SH-SY5Y (cell line): ENCODE measurements around the gene CENPS.

Source experiments
- GATA2 ChIP-seq: IDR thresholded peaks from 2 replicates; pipeline ENCODE4 v1.6.1; 2011; ENCODE audit warnings: mild to moderate bottlenecking, low read depth, low read length
- GATA3 ChIP-seq: IDR thresholded peaks from 2 replicates; pipeline ENCODE4 v1.6.1; 2011; ENCODE audit warnings: low read depth, mild to moderate bottlenecking, low read length, moderate library complexity

CENPS gene

GRCh38 chr1:10400013-10400412 lies 30.2 kb upstream of the CENPS start:
- TF ChIP-seq GATA3 (no peak), GATA2 (no peak)

- TF ChIP-seq GATA3 (no peak), GATA2 (no peak)
These were observed 29.0 kb upstream of the CENPS start for GRCh38 chr1:10401281-10401680.

- TF ChIP-seq GATA3 (no peak), GATA2 (no peak)
These were observed 27.4 kb upstream of the CENPS start for GRCh38 chr1:10402729-10403274.

- TF ChIP-seq GATA2 (no peak), GATA3 (no peak)
These were observed 23.0 kb upstream of the CENPS start for GRCh38 chr1:10407201-10407600.

GRCh38 chr1:10415211-10415930 lies 14.9 kb upstream of the CENPS start:
- TF ChIP-seq GATA3 (no peak), GATA2 (no peak)

- TF ChIP-seq GATA3 (no peak), GATA2 (no peak)
These were observed 10.9 kb upstream of the CENPS start for GRCh38 chr1:10419351-10419750.

GRCh38 chr1:10421637-10422036 lies 8.6 kb upstream of the CENPS start:
- no peak for TF ChIP-seq GATA3
- TF ChIP-seq GATA2: no peak

GRCh38 chr1:10424034-10424433 lies 6.2 kb upstream of the CENPS start:
- TF ChIP-seq GATA3: no peak
- no peak for TF ChIP-seq GATA2

GRCh38 chr1:10424651-10425050 lies 5.6 kb upstream of the CENPS start:
- TF ChIP-seq GATA3 (no peak), GATA2 (no peak)

GRCh38 chr1:10428984-10429383 lies 1.2 kb upstream of the CENPS start:
- no peak for TF ChIP-seq GATA2
- no peak for TF ChIP-seq GATA3

GRCh38 chr1:10429868-10430215 lies 391 bp upstream of the CENPS start:
- TF ChIP-seq GATA3 (no peak), GATA2 (no peak)

- TF ChIP-seq GATA2 (no peak; the same call in 1 of the 2 replicates), GATA3 (no peak)
These were observed 967 bp downstream of the CENPS start for GRCh38 chr1:10431070-10431730.

GRCh38 chr1:10432910-10433700 lies 2.9 kb downstream of the CENPS start:
- TF ChIP-seq GATA3 (no peak), GATA2 (no peak)

GRCh38 chr1:10433790-10434189 lies 3.6 kb downstream of the CENPS start:
- TF ChIP-seq GATA3: no peak
- no peak for TF ChIP-seq GATA2

- no peak for TF ChIP-seq GATA3
- no peak for TF ChIP-seq GATA2
These were observed 4.4 kb downstream of the CENPS start for GRCh38 chr1:10434590-10434989.
